HG03575 (cell line): ENCODE results near the gene SUCNR1.
"Not testable (repeated sequence)": the region's sequence is repeated elsewhere in the genome, so short reads cannot be mapped to it uniquely, and the experiment has no call there.

ENCODE experiments used
- ATAC-seq: cut with Tn5 transposase; IDR thresholded peaks from one replicate; pipeline ENCODE4 v1.9.1; 2021; ENCODE audit not compliant: unreplicated experiment, insufficient number of reproducible peaks, low FRiP score; ENCODE audit errors: extremely low read depth

SUCNR1 gene

GRCh38 chr3:151898564-151899261 lies 25.3 kb downstream of the SUCNR1 start:
- ATAC-seq: not testable (repeated sequence)

- no peak for ATAC-seq
Observed at GRCh38 chr3:151899996-151900395, 26.6 kb downstream of the SUCNR1 start.

DNA sequence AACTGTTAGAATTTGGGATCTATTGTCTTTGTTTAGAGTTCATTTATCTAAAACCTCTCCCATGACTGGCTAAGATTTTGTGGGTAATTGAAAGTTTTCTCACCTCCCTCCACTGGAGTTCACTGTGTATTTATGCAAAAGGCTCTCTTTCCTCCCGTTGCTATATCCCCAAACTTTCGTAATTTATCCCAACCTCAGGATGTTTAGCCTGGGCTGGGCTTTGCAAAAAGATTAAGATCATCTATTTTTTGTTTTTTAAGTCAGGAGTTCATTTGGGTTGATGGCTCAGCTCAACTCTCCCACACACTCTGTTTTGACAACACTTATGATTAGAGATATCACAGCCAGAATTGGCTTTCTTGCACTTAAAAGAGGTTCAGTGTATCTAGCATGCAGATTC lies 27.0 kb downstream of the SUCNR1 start:
- no peak for ATAC-seq

GRCh38 chr3:151900884-151901643 lies 27.6 kb downstream of the SUCNR1 start:
- no peak for ATAC-seq

GRCh38 chr3:151901644-151902285 lies 28.3 kb downstream of the SUCNR1 start:
- ATAC-seq: no peak

- ATAC-seq: no peak
Observed at GRCh38 chr3:151903501-151903991, 30.1 kb downstream of the SUCNR1 start.

DNA sequence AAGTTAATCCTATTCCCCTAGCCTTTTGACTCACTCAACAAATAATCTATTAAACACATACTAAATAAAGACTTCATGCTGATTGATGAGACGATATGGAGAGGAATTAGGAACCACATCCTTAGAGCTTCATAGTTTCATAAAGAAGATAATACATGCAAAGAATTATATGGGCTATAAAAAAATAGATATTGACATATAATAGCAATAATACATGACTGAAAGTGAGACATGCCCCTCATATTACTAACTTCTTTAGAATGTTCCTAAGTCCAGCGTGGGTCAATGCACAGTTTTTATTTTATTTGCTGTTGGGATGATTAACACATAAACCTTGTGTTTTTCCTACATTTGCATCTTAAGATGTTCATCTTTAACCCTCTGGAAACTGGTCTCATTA lies 32.2 kb downstream of the SUCNR1 start:
- no peak for ATAC-seq

- no peak for ATAC-seq
Observed at GRCh38 chr3:151906751-151907150, 33.3 kb downstream of the SUCNR1 start.

- no peak for ATAC-seq
Observed at GRCh38 chr3:151908399-151908798, 35.0 kb downstream of the SUCNR1 start.

GRCh38 chr3:151909681-151910405 lies 36.4 kb downstream of the SUCNR1 start:
- no peak for ATAC-seq

GRCh38 chr3:151911462-151911861 lies 38.0 kb downstream of the SUCNR1 start:
- ATAC-seq: no peak

DNA sequence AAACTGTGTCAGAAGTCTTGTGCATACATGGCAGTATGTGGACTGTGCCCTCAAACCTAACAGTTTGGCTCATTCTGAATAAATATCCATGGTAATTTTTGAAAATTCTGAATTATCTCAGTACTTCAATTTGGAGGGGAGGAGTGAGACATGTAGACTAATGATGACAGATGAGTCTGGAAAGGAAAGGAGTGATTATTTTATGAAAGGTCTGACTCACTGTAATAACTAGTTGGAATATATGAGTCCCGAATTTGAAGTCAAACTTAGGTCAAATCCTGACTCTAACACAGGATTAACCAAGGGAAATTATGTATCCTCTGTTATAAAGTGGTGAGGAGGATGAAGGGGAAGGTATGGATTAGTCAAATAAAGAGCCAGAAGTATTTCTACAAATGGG lies 38.6 kb downstream of the SUCNR1 start:
- ATAC-seq: no peak

- no peak for ATAC-seq
Observed at GRCh38 chr3:151916781-151917180, 43.3 kb downstream of the SUCNR1 start.

- ATAC-seq: no peak
Observed at GRCh38 chr3:151918253-151919029, 45.0 kb downstream of the SUCNR1 start.

DNA sequence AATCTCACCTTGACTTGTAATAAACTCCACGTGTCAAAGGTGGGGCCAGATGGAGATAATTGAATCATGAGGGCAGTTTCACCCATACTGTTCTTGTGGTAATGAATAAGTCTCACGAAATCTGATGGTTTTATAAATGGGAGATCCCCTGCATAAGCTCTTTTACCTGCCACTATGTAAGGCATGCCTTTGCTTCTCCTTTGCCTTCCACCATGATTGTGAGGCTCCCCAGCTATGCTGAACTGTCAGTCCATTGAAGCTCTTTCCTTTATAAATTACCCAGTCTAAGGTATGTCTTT lies 45.5 kb downstream of the SUCNR1 start:
- ATAC-seq: no peak

DNA sequence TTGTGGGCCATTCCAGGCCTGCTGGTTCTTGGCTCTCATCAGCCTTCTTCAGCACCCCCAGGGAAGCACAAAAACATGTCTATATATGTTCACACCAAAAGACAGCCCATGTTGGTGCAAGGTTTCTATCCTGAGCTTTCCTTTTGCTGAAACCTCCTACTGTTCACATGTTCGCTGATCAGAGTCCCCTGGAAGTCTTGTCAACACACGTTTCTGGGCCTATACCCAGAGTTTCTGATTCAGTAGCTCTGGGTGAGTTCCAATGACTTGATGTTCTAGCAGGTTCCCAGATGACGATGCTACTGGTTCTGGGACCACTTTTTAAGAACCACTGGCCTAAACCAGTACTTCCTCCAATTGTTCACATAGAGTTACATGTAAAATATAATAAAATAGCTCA lies 46.0 kb downstream of the SUCNR1 start:
- ATAC-seq: no peak

DNA sequence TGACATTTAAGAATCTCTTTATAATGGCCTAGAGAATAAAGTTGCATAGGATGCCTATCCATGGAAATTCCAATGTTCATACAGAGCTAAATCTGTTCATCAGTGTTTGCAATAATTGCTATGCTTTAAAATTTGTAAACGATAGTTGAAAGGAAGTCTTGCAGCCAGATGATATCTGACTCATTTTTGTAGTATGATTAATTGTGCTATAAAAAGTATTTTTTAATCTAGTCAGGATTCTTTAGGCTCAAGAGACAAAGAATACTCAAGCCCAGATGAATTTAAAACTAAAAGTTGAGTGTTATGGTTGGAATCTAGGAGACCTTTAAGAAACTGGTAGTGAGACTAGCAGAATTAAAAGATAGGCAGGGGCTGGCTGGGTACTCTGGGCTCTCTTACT lies 50.5 kb downstream of the SUCNR1 start:
- no peak for ATAC-seq

DNA sequence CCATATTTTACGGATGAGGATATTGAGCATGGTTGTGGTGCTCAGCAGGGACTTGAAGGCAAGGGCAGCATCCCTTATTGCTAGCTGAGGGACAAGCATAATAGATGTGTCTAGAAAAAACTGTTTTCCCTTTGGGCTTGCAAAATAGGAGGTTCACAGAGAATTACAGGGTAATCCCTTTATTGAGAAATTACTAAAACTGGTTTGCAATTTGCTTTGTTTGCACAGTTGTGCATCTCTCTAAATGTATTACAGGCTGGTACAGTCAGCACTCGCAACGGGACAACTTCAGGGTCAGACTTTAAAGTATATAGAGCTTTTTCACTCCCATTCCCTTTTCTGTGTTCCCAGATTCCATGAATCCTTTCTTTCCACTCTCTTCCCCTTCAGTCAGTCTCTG lies 51.3 kb downstream of the SUCNR1 start:
- ATAC-seq: no peak

DNA sequence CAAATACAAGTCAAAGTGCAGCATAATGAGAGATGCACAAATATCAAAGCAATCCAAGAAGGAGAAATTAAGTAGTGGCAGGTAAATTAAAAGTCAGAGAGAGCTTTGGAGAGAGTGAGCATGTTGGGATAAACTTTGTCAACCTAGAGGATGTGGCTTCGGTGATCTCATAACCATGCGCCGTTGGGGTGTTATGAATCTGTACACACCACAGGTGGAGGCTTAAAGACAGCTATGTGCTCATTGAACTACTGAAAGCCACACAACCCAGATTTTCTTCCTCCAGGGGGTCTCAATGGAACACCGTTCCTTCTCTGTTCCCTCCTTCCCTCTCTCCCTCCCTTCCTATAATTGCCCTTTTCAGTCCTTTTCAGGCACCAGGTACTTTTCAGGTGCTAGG lies 52.0 kb downstream of the SUCNR1 start:
- no peak for ATAC-seq
